ENCODE results near the gene USP54.
"Not testable (repeated sequence)": the region's sequence is repeated elsewhere in the genome, so short reads cannot be mapped to it uniquely, and the experiment has no call there.

The USP54 gene, protein sequence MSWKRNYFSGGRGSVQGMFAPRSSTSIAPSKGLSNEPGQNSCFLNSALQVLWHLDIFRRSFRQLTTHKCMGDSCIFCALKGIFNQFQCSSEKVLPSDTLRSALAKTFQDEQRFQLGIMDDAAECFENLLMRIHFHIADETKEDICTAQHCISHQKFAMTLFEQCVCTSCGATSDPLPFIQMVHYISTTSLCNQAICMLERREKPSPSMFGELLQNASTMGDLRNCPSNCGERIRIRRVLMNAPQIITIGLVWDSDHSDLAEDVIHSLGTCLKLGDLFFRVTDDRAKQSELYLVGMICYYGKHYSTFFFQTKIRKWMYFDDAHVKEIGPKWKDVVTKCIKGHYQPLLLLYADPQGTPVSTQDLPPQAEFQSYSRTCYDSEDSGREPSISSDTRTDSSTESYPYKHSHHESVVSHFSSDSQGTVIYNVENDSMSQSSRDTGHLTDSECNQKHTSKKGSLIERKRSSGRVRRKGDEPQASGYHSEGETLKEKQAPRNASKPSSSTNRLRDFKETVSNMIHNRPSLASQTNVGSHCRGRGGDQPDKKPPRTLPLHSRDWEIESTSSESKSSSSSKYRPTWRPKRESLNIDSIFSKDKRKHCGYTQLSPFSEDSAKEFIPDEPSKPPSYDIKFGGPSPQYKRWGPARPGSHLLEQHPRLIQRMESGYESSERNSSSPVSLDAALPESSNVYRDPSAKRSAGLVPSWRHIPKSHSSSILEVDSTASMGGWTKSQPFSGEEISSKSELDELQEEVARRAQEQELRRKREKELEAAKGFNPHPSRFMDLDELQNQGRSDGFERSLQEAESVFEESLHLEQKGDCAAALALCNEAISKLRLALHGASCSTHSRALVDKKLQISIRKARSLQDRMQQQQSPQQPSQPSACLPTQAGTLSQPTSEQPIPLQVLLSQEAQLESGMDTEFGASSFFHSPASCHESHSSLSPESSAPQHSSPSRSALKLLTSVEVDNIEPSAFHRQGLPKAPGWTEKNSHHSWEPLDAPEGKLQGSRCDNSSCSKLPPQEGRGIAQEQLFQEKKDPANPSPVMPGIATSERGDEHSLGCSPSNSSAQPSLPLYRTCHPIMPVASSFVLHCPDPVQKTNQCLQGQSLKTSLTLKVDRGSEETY (N-terminal part only)

DNA sequence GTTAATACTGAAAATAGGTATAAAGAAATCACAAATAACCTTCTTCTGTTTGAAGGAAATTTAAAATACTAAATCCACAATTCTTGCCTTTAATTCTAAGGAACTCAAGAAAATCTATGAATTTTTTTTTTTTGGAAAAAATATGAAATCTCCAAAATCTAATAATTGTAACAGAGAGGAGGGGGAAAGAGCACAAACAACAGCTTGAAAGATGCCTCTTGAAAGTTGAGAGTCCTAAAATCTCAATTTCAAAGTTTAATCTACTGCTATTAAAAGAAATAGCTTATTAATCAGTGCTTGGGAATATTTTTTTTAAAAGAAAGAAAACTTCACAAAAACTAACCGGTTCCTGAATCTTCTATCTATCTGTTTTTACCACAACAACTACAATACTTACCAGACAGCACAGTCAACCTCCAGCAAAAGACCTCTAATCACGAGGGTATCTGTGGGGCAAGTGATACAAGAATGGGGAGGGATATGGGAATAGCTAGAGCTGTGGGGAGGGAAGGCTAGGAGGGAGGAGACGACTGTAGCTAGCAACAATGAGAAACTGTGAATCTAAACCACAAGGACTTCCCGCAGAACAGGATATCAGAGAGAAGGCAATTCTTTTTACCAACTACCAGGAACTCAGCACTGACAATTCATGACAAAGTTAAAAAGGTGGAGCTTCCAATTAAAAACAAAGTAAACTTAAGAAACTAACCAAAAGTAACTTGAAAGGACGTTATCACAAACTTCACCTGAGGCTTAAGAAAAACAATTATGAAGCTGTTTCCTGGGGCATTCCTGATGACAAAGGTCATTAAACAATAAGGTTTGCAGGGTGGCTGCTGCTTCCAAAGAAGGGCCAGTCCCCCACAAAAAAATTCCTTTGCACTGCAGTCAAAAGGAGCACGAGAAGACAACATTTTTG lies at the start of gene USP54:
Gene USP54 (minus strand): TSS at position 462 of the 919 bp plus-strand sequence. CDS start 15,684 bp downstream, outside the sequence.
- no peak for DNase-seq (ENCODE audit: low read depth in 1 of 2, low spot score in 1 of 2)

DNA sequence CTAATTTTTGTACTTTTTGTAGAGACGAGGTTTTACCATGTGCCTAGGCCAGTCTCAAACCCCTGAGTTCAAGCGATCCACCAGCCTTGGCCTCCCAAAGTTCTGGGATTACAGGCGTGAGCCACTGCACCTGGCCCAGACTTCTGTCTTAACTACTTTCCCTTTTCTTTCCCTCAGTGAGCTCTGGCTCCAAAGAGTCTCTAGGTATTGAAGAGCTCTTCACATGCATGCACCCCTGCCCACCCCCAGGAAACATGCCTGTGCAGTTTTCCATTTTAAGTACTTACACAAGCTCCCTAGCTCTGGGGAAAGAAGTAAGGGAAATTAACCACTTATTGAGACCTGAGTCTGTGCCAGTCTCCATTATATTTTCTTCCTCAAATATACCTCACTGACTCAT lies 48.1 kb upstream of the USP54 start:
- no peak for DNase-seq (ENCODE audit: low read depth in 1 of 2, low spot score in 1 of 2)

DNA sequence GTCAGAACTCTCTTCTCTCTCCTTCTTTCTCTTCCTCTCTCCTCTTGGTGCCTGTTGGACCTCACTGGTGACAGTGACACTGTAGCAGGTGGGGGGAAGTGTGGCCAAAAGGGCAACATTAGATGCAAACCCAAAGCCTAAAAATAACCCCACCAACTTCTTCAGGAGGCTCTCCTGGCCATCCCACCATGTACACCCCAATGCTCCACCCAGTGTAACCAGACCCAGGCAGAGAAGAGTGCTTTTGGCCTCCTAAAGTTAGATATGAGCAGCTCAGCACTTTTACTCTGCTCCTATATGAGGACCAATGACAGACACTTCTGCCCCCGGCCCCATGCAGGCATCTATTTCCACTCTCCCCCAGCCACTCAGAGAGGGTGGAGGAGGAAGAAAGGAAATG lies 44.6 kb upstream of the USP54 start:
- no peak for DNase-seq (ENCODE audit: low read depth in 1 of 2, low spot score in 1 of 2)

DNA sequence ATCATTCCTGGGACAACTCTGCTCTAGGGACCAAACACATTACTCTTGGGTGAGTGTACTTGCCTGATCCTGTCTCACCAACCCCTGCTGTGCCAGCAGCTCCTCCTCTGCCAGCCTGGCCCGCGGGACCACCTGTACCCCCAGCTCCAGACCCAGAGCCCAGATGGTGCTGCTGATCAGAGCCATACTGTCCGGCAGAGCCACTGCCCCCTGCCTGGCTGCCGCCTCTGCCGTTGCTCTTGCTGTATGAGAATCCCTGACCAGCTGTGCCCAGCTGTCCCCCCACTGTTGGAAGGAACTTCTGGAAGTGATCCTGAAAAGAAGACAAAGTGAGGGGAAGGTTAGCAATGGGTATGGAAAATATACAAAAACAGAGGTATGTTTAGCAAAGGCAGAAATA lies 43.3 kb upstream of the USP54 start:
- DNase-seq (ENCODE audit: low read depth in 1 of 2, low spot score in 1 of 2) = no peak

DNA sequence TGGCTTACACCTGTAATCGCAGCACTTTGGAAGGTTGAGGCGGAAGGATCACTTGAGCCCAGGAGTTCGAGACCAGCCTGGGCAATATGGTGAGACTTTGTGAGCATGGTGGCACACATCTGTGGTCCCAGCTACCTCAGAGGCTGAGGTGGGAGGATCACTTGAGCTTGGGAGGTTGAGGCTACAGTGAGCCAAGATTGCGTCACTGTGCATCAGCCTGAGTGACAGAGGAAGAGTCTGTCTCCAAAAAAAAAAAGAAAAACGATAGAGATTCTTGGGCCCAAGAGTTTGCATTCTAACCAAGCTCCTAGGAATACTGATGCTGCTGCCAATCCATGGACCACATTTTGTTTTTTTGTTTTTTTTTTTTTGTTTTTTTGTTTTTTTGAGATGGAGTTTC lies 38.0 kb upstream of the USP54 start:
- DNase-seq (ENCODE audit: low read depth in 1 of 2, low spot score in 1 of 2) = no peak

DNA sequence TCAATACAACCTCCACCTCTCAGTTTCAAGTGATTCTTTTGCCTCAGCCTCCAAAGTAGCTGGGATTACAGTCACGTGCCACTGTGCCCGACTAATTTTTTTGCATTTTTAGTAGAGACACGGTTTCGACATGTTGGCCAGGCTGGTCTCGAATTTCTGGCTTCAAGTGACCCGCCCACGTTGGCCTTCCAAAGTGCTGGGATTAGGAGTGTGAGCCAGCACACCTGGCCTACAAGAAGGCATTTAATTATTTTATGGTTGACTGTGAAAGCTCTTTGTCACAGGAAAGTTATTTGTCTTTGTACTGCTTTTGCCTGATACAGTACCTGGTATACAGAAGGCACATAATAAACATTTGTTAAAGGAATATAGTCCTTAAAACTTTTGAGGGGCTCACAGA lies 37.3 kb upstream of the USP54 start:
- DNase-seq (ENCODE audit: low read depth in 1 of 2, low spot score in 1 of 2) = no peak

DNA sequence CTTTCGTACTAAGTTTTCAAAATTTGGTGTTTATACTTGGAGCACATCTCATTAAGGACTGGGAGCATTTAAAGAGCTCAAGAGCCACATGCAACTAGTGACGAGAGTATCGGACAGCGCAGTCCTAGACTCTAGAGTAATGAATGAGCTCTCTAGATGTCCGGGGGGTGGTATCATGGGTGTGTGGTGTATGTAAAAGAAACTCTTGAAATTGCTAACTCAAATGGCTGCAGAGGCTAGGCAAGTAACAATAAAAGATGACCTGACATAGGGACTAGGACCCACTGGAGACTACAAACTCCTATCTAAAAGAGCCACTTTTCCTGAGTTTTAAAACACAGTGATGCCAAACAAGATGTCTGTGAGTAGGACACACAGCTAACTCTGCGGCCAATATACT lies 36.2 kb upstream of the USP54 start:
- no peak for DNase-seq (ENCODE audit: low read depth in 1 of 2, low spot score in 1 of 2)

DNA sequence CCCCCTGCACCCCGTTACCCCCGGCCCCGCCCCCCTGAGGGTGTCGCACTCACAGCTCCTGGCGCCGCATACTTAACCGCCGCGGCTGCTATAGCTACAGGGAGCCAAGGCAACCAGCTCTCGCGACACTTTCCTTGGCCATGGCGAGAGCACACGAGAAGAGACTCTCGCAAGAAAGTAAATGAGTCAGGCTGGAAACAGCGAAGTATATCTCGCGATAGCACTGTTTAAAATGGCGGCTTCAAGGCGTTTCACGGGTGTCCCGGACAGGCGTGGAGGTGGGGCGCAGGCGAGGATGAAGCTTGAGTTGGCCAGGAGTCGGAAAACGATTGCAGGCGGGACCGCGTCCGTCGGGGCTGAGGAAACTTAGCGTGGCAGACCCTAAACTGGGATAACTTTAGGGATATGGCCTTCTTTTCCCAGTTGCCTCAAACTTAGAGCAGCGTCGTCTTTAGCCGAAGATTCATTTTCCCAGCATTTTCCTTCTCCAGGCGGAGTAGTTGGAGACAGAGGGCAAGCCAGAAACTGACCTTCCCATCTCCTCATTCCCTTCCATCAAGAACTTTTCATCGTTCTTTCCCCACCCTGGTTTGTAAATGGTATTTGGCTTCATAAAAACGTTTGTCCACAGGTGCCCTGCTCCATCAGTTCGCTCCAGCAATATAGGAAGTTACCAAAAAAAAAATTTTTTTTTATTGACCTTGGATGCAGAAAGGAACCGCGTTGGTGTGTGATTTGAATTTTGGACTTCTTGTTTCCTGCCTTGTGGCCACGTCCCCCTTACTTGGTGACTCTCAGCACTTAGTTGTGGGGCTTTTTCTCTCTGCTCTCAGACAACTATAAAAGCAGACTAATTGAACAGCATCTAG lies 35.0 kb upstream of the USP54 start:
- DNase-seq (ENCODE audit: low read depth in 1 of 2, low spot score in 1 of 2) = peak; percentile 78 to 84

DNA sequence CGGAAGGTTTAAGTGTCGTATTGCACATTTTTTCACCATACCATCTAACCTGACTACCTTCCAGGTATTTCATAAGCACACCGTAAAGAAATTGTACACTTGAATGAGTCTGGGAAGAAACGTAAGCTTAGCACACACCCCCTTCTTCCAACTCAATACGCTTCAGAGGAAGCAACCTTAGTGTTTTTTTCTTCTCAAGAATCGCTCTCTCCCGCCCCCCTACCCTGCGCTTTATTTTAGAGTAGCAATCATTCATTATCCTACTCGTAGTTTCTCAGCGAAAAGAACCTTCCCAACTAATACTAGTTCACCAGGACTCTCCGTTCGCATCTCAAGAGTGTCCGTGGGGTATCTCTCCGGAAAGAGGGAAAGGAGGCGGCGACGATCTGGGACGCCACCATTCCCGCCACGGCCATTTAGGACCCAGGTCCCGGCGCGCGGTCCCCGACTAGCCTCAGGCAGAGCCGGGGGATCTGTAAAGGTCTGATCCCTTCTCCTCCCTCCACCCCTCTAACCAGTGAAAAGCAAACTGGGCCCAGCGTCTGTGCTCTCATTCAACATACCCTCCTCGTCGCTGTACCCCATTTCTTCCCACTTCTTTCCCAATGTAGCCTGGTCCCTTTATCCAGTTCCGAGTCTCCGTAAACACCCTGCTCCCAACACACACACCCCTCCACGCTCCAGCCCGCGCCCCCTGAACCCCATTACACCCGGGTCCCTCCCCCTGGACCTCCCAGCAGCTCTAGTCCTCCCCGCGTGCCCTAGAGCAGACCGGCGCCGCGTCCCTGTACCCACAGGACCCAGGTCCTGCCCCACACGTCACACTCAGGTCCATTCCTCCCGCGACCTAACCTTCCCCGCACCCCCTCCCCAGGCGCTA lies 34.1 kb upstream of the USP54 start:
- no peak for DNase-seq (ENCODE audit: low read depth in 1 of 2, low spot score in 1 of 2)

DNA sequence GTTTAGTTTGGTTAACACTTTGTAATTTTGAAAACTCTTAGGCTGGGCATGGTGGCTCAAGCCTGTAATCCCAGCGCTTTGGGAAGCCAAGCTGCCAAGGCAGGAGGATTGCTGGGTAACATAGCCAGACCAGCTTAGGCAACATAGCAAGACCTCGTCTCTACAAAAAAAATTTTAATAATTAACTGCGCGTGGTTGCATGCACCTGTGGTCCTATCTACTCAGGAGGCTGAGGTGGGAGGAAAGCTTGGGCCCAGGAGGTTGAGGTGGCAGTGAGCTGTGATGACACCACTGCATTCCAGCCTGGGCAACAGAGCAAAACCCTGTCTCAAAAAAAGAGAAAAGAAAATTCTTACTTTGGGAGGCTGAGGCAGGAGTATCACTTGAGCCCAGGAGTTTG lies 31.9 kb upstream of the USP54 start:
- DNase-seq (ENCODE audit: low read depth in 1 of 2, low spot score in 1 of 2) = no peak

DNA sequence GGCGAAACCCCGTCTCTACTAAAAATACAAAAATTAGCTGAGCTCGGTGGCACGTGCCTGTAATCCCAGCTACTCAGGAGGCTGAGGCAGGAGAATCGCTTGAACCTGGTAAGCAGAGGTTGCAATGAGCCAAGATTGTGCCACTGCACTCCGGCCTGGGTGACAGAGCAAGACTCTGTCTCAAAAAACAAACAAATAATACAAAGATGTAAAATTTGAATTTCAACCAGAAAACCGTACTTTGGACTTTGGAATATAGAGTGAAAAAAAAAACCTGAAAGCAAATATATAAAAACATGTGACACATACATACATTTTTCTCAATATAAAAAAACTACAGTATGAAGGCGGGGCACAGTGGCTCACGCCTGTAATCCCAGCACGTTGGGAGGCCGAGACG lies 29.8 kb upstream of the USP54 start:
- not testable (repeated sequence) for DNase-seq (ENCODE audit: low read depth in 1 of 2, low spot score in 1 of 2)

DNA sequence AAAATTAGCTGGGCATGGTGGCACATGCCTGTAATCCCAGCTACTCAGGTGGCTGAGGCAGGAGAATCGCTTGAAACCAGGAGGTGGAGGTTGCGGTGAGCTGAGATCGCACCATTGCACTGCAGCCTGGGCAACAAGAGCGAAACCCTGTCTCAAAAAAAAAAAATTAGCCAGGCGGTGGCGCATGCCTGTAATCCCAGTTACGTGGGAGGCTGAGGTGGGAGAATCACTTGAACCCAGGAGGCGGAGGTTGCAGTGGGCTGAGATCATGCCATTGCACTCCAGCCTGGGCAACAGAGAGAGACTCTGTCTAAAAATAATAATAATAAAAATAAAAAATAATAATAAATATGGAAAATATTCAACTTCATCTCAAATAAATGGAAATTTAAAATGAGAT lies 26.0 kb upstream of the USP54 start:
- DNase-seq (ENCODE audit: low read depth in 1 of 2, low spot score in 1 of 2) = not testable (repeated sequence)

DNA sequence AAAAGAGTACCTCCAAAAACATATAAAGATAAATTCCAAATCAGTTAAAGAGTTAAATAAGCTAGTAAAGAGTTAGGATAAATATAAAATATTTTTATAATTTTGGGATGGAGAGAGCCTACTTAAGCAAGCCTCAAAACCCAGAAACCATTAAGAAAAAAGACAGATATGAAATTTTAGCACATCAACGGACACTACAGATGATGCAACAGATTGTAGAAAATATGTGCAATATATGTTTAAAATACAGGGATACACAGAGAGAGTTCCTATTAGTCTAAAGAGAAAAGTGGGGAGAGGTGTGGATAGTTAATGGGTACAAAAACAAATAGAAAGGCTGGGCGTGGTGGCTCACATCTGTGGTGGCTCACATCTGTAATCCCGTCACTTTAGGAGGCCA lies 23.6 kb upstream of the USP54 start:
- no peak for DNase-seq (ENCODE audit: low read depth in 1 of 2, low spot score in 1 of 2)

DNA sequence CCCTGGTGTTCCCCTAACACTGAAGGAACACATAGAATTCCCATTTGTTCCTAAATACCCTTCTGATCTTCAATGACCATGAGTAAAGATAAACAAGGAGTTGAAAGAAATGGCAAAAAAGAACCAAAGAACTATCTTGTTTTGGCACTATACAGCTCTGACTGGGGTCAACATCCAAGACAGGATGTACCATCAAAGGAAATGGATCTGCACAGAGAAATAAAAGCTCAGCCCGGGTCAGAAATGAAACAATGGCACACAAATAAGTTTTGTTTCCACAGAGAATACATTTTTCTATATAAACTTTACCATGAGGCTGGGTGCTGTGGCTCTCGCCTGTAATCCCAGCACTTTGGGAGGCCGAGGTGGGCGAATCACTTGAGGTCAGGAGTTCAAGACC lies 18.0 kb upstream of the USP54 start:
- DNase-seq (ENCODE audit: low read depth in 1 of 2, low spot score in 1 of 2) = no peak

DNA sequence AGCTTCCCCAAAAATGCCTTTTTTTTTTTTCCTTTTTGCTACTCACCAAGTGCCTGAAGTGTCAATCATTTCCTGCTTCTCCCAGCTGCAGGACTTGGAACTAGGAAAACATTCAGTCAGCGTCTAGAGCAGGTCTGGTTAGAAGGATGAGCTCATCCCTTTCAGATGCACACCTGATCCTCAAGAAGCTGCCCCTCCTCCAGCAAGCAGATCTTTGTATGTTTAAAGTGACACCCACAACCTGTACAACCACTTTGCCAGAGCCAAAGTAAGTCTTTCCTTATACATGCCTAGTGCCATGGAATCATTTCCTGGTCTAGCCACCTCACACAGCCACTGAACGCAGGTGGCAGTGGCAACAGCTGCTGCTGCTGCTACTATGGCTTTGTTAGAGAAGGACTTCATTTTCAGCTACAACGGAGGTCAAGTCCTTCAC lies 10.4 kb upstream of the USP54 start:
- no peak for DNase-seq (ENCODE audit: low read depth in 1 of 2, low spot score in 1 of 2)

DNA sequence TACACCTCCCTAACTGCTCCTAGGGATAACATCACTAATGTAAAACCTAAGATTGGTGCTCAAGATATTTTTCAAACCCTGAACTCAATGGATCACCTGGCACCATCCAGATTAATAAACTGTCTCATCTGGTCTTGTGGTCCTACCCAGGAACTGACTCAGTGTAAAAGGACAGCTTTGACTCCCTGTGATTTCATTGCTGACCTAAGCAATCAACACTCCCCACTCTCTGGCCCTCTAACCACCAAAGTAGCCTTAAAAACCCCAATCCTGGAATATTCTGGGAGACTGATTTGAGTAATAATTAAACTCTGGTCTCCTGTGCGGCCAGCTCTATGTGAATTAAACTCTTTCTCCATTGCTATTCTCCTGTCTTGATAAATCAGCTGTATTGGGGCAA lies 6.2 kb upstream of the USP54 start:
- DNase-seq (ENCODE audit: low read depth in 1 of 2, low spot score in 1 of 2) = no peak

DNA sequence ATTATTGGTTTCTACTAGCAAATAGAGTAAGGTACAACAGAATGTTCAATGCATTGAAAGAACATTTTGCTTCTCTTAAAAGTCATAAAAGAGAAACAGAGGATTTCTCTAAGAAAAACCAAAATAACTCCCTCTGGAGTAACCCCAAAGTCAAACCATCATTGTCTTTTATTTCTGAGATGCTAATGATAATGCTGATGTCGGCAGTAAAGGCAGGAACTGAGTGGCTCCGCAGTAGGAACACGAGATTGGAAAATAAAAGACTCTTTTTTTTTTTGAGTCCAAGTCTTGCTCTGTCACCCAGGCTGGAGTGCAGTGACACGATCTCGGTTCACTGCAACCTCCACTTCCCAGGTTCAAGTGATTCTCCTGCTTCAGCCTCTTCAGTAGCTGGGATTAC lies 2.7 kb upstream of the USP54 start:
- DNase-seq (ENCODE audit: low read depth in 1 of 2, low spot score in 1 of 2) = no peak

DNA sequence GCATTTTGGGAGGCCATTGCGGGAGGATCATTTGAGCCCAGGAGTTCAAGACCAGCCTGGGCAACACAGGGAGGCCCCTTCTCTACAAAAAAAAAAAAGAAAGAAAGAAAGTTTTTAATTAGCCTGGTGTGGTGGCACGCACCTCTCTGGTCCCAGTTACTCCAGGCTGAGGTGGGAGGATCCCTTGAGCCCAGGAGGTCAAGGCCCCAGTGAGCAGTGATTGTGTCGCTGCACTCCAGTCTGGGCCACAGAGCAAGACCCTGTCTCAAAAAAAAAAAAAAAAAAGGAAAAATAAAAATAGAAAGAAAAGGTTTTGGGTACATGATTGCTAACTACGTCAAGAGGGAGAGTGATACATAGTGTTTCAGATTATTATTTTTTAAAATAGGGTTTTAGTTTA lies 2.0 kb upstream of the USP54 start:
- DNase-seq (ENCODE audit: low read depth in 1 of 2, low spot score in 1 of 2) = no peak

Data from activated T-helper 1 cell treated with anti-CD3 and anti-CD28 coated beads, Interleukin-2, amount 50 U/mL, for 16 hours (primary cell).